RPMI7951 (cell line): ENCODE data around the gene AAMP. TPM values are rescaled to one million over a fixed set of nuclear protein-coding genes. Genes with fewer than 3 reads are reported as not detected.
"Not testable (repeated sequence)": the region's sequence is repeated elsewhere in the genome, so short reads cannot be mapped to it uniquely, and the experiment has no call there.

ENCODE experiments used
- DNase-seq: peaks from one replicate; pipeline ENCODE4 v3.0.0-alpha.2; 2012; ENCODE audit warnings: low read depth
- total RNA-seq: library from RNA; depleted of rRNA; stranded (reverse); fragments of >200 nt; shearing (Covaris generic); gene quantifications from 2 replicates; pipeline ENCODE4 v1.2.3, GENCODE V29; 2014; rRNA removed

AAMP gene, protein sequence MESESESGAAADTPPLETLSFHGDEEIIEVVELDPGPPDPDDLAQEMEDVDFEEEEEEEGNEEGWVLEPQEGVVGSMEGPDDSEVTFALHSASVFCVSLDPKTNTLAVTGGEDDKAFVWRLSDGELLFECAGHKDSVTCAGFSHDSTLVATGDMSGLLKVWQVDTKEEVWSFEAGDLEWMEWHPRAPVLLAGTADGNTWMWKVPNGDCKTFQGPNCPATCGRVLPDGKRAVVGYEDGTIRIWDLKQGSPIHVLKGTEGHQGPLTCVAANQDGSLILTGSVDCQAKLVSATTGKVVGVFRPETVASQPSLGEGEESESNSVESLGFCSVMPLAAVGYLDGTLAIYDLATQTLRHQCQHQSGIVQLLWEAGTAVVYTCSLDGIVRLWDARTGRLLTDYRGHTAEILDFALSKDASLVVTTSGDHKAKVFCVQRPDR
- total RNA-seq = 126 and 163 TPM in 2 replicates

DNA sequence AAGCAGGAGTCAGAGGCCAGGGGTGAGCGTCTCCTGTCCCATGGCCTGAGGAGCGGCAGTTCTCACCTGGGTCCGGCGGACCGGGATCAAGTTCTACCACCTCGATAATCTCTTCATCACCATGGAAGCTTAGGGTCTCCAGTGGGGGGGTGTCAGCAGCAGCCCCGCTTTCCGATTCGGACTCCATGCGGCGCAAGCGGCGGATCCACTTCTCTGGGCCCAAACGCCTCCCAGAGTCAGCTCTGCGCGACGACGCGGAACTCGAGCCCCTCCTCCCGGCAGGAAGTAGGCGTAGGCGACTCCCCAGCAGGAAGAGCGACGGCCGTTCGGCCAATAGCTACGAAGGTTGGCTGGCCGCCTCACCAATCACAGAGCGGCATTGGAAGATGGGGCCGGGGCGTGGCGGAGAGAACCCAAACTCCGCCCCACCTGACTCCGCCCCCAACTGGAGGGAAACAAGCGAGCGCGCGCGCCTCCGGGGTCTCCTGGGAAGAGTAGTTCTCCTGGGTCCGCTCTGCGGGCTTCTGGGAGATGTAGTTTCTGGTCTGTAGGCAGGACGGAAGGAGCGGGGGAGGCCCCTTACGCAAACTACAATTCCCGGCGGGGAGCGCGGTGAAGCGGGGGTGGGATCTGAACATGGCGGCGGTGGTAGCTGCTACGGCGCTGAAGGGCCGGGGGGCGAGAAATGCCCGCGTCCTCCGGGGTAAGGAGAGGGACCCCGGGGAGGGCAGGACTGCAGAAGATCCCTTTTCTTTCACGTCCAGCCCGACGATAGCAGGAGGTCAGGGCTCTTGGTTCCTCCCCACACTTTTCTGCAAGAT, at the start of gene AAMP, which contains the start of gene PNKD:
AAMP (minus strand) TSS at position 238 of the 821 bp plus-strand sequence; CDS start at position 187, 51 bp downstream.
PNKD (plus strand) TSS at position 620 of the 821 bp plus-strand sequence; CDS start at position 637, 17 bp downstream.
- DNase-seq = peak; percentile 99

DNA sequence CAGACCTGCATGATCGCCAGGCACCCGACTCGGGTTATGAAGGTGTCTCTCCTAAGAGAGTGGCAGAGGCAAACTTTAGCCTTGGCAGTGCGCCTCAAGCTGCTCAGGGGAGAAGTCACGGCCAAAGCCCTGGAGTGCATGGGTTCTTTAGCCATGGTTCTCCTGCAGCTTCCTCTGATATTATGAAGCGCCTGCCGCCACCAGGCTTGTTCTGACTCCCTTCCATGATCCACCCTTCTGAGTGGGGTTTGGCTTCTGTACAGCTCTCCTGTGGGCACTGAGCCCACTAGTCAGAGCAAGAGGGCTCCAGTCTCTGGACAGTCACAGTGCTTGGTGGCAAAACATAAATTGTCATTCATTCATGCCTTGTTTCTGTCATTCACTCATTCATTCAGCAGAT, 48.3 kb upstream of the AAMP start:
- DNase-seq = no peak

DNA sequence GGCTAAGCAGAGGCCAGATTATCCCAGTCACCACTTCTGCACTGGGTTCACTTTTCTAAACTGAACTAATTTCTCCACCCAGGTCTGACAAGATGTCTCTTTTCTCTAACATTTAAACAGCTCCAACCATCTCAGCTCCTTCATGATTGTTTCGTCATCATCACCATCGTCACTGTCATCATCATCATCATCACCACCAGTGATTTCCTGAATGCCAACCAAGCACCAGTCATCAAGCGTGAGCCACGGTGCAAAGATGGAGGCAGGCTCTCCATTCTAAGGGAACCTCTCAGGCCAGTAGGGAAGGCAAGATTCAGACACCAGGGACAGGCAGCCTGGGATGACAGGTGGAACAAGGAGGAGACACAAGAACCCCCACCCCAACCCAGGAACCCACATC, 47.9 kb upstream of the AAMP start:
- no peak for DNase-seq

DNA sequence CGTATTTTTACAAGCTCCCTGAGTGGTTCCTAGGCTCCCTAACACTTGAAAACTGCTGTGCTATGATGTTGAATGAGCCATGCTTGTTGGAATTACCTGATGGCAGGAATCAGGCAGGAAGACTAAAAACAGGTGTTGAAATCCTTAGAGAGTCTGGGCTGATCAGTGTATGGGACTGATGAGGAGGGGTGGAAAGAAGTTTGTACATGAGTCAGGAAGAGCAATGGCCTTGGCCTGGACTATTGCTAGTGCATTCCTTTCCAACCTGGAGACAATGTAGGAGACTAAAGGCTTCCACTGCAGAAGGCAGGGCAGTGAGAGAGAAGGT, 47.3 kb upstream of the AAMP start:
- no peak for DNase-seq

DNA sequence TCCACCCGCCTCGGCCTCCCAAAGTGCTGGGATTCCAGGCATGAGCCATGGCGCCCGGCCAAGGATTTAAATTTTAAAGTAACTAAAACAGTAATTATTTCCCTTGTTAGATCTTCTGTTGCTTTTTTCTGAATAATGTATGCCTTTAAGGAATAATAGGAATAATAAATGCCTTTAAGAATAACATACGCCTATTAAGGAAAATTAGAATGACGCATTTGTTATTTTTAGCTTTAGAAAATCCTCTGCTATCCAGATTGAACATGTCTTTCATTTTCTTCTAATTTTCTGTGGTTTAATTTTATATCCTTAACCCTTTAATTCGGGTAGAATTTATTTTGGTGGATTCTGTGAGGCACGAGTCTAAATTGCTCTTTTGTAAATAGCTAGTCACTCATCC, 45.5 kb upstream of the AAMP start:
- no peak for DNase-seq

DNA sequence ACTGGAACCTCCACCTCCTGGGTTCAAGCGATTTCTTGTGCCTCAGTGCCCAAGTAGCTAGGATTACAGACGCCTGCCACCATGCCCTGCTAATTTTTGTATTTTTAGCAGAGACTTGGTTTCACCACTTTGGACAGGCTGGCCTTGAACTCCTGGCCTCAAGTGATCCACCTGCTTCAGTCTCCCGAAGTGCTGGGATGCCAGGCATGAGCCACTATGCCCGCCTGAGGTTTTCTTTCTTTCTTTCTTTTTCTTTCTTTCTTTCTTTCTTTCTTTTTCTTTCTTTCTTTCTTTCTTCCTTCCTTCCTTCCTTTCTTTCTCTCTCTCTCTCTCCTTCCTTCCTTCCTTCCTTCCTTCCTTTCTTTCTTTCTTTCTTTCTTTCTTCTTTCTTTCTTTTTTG, 44.8 kb upstream of the AAMP start:
- not testable (repeated sequence) for DNase-seq

DNA sequence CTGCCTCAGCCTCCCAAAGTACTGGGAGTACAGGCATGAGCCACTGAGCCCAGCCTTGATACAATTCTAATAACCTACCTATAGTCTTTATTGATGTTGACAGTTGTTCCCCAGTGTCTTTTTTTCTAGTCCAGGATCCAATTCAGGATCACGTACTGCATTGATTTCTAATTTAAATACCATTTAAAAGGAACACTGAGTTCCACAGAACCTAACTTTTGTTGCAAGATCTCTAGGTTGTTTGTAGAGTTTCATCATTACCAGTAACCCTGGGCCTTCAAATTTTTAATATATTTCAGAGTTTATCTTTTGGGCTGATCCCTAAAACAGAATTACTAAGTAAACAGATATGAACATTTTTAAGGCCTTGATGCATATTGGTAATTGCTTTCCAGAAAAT, 43.4 kb upstream of the AAMP start:
- no peak for DNase-seq

DNA sequence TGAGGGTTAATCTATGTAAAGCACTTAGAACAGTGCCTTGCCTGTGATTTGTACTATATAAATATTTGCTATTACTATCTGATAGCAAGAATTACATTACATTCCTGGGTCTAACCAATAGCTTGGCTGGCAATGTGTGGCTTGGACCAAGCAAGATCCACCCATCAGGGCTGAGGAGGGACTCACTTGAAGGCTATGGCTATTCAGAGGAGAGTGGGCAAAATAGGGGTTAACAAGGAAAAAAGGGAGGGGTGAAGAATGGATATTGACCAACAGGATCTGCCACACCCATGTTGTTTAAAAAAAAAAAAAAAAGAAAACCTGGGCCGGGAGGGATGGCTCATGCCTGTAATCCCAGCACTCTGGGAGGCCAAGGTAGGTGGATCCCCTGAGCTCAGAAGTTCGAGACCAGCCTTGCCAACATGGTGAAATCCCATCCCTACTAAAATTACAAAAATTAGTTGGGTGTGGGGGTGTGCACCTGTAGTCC, 42.4 kb upstream of the AAMP start:
- DNase-seq = no peak

DNA sequence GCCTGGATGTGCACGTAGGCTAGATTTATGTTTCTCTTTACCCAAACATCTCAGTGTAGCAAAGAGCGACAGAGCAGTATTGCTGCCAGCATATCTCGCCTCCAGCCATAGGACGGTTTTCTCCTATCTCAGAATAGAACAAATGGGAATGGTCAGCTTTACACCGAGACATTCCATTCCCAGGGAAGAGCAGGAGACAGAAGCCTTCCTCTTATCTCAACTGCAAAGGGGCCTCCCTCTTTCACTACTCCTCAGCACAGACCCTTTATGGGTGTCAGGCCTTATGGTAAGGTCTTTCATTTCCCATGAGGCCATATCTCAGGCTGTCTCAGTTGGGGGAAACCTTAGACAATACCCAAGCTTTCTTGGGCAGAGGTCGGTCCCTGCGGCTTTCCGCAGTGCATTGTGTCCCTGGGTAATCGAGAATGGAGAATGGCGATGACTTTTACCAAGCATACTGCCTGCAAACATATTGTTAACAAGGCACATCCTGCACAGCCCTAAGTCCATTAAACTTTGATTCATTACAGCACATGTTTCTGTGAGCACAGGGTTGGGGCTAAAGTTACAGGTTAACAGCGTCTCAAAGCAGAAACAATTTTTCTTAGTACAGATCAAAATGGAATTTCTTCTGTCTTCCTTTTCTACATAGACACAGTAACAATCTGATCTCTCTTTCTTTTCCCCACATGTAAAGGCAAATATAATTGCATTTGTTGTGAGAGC, 41.8 kb upstream of the AAMP start:
- DNase-seq = not testable (repeated sequence)

DNA sequence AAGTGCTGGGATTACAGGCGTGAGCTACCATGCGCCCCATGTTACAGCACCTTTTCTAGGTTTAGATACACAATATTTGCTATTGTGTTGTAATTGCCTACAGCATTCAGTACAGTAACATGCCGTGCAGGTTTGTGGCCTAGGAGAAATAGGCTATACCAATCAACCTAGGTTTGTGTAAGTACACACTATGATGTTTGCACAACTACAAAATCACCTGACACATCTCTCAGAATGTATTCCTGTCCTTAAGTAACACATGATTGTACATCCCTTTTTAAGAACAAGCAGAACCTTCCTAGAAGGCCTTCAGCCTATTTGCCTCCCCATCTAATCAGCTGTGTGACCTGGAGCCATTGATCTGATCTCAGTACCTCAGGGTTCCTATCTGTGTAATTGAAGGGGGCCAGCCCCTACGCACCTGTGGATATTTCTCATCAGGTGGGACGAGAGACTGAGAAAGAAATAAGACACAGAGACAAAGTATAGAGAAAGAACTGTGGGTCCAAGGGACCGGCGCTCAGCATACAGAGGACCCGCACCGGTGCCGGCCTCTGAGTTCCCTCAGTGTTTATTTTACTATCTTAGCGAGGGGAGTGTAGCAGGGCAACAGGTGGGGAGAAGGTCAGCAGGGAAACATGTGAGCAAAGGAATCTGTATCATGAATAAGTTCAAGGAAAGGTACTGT, 41.1 kb upstream of the AAMP start:
- no peak for DNase-seq

DNA sequence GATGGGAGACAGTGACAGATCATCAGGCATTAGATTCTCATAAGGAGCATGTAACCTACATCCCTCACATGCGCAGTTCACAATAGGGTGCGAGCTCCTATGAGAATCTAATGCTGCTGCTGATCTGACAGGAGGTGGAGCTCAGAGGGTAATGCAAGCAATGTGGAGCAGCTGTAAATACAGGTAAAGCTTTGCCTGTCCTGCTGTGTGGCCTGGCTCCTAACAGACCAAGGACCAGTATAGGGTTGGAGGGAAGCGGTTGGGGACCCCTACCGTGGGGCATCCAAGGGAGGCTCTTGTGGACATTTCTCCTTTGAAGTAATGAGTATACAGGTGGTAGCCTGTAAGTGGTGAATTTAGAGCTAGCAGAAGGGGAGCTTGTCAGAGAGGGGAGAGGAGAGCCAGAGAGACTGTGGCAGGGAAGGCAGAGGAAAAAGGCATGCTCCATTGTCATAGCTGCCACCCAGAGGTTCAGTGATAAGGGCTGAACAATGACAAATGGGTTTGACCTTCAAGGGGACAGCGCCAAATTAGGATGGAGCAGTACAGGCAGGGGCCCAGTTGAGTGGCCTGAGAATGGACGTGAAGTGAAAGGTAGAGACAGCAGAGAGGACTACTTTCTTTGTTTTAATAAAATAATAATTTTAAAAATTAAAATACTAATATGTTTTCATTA, 37.6 kb upstream of the AAMP start:
- DNase-seq = no peak

DNA sequence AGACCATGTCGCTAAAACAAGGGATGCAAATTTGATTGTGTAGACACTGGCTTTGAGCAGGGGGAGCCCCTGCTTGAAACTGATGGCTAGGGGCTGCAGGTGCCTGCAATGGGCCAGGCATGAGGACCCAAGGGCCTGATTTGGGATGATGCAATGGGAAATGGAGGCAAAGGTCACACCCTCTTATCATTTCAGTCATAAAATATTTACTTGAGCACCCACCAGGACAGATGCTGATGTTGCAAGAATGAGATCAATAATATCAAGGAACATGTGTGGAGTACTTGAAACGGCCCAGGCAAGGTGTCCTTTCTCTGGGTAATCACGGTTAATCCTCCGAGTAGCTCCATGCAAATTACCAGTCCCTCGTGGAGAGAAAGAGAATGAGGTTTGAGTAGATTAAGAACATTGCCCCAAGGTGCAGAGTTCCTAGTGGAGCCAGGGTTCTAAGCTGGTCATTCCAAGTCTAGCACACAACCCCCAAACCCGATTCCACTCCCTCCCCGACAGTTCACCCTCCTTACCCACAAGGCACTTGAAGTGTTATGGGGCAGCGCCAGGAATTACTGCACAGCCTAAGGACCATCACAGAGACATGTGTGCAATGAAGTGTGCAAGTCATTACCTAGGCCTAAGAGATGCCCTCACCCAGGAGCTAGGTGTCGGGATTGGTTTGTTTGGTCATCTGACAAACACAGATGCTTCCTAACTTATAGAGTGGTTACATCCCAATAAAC, 36.4 kb upstream of the AAMP start:
- no peak for DNase-seq

DNA sequence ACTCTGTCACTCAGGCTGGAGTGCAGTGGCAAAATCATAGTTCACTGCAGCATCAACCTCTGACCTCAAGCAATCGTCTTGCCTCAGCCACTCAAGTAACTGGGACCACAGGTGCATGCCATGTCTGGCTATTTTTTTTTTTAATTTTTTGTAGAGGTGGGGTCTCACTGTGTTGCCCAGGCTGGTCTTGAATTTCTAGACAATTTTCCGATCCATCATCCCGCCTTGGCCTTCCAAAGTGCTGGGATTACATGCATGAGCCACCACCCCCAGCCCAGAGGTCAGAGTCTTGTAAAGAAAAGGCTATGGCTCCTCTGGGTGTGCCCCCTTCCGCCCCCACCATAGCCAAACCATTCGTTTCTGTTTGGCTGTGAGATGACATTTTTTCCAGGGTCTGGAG, 35.4 kb upstream of the AAMP start:
- no peak for DNase-seq

DNA sequence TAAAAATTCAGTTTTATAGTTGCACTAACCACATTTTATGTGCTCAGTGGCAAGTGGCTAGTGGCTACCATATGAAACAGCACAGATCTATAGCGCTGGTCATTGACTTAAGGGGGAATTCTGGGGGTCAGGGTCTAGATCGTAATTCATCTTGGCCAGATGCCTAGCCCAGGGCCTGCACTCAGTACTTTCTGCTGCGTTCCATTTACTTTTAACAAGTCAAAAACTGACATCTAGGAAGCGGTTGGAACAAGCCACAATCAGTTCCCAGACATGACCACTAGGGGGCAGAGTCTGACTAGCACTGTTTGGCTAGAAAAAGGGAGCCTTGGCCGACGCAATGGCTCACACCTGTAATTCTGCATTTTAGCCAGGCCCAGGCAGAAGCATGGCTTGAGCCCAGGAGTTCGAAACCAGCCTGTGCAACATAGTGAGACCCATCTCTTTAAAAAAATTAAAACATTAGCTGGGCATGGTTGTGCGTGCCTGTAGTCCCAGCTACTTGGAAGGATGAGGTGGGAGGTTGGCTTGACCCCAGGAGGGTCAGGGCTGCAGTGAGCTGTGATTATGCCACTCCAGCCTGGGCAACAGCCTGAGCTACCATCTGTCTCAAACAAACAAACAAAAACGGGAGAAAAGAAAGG, 31.4 kb upstream of the AAMP start:
- peak; percentile 79 for DNase-seq

DNA sequence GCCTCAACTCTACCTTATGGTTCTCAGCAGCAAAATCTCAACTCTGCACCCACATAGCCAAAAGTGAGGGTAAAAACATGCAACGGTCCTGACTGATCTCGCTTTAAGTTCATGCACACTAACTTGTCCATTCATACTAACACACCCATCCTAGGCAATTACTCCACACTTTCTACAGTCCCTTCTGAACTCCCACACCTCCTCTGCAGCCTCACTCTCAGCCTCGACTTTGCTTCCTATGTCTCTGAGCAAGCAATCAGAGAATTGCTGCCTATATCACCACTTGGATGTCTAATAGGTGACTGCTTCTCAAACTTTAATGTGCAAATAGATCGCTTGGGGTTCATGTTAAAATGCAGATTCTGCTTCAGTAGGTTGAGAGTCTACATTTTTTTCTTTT, 30.2 kb upstream of the AAMP start:
- no peak for DNase-seq

DNA sequence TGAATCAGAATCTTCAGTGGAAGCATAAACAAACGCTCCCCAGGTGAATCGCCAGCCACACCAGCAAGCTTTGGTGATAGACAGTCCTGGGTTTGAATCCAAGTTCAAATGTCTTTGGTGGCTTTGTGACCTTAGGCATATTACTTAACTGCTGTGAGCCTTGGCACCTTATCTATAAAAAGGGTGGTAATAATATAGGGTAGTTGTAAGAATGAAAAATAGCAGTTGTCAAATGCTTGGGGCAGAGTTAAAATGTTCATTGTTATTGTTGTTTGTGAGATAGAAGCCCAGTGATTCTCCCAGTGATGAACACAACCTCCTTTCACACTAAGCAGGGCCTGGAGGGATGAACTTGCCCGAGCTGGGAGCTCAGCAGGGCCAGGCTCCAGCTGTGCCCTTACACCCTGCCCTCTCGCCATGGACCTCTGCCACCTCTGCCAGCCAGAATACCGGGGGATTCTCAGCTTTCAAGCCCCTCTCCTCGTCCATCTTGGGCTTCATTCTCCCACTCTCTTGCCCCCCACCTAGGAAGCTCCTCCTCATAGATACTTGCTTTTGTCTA, 28.5 kb upstream of the AAMP start:
- DNase-seq = no peak

DNA sequence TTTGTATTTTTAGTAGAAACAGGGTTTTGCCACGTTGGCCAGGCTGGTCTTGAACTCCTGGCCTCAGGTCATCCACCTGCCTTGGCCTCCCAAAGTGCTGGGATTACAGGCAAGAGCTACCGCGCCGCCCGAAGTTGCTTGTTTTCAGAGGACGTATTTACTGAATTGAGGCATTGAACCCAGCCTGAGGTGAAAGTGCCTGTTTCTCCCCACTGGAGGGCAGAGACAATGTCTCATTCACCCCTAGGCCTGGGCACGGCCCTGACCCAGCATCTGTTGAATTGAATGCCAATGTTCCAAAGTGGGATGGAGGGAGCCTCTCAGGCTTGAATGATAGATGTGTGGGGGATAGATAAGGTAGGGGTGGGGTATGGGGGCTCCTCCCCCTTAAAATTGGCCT, 26.9 kb upstream of the AAMP start:
- DNase-seq = no peak

DNA sequence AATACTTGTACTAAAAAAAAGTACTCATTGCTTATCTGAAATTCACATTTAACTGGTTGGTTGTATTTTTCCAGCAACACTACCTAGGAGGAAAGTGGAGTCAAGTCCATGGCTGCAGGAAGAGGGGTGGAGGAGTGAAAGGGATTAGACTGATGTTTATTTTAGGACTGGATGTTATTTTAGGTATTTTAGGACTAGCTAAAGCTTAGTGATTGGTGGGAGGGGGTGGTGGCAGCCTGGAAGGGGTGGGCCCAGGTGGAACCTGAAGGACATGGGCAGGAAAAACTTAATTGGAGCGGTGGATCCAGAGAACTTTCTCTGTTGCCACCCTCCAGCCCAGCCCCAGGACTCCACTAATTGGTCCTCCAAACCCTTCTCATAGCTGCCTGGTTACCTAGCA, 26.3 kb upstream of the AAMP start:
- DNase-seq = no peak

DNA sequence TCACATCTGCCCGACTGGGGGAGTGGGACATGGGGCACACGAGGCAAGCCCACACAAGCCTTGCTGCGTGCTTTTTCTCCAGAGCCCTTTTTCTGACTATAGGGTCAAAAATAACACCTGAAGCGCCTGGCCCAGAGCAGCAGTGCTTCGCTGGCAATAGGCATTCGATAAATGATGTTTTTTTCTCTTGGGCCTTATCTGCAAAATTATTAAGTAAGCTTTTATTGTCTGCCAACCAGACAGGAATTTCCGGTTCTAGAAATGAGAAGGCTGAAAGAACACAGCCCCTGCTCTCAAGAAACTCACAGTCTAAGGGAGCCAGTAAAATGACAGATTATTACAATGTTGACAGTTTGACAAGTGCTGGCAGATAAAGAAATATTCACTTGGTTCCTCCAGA, 25.1 kb upstream of the AAMP start:
- no peak for DNase-seq
